GM19099 (cell line): ENCODE results near the gene ST6GAL1.
A peak's percentile ranks its signal among the peaks of the same experiment; 100 is the strongest.

Source experiments
- POLR2A ChIP-seq: IDR thresholded peaks from 3 replicates; pipeline ENCODE4 v1.6.1; 2011; ENCODE audit warnings: low read depth; ENCODE audit not compliant: insufficient read length; ENCODE audit errors: extremely low read depth

Gene ST6GAL1, protein sequence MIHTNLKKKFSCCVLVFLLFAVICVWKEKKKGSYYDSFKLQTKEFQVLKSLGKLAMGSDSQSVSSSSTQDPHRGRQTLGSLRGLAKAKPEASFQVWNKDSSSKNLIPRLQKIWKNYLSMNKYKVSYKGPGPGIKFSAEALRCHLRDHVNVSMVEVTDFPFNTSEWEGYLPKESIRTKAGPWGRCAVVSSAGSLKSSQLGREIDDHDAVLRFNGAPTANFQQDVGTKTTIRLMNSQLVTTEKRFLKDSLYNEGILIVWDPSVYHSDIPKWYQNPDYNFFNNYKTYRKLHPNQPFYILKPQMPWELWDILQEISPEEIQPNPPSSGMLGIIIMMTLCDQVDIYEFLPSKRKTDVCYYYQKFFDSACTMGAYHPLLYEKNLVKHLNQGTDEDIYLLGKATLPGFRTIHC

DNA sequence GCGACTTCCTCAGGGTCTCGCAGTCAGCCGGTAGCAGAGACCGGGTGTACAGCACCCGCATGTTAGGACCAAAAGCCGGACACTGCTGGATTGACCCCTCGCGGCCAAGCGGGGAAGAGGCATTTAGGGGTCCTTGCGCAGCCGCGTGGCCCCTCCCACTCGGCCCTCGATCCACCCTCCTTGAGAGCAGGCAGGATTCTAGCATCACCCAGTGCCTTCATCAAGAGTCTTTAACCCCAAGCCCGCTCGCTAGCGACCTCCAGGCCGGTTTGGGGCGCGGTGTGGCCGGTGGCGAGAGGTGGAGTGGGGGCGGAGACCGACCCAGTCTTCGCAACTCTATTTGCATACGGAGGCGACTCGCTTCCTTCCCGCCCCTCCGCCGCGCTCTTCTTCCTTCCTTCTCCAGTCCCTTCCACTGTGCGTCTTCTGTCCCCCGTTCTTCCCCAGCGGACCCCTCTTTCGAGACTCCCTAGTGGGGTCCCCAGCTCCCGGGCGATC lies at the start of gene ST6GAL1:
TSS of gene ST6GAL1 (plus strand) at position 384 of the 498 bp plus-strand sequence. CDS start 112,178 bp downstream, outside the sequence.
- peak; percentile 56 for TF ChIP-seq POLR2A

DNA sequence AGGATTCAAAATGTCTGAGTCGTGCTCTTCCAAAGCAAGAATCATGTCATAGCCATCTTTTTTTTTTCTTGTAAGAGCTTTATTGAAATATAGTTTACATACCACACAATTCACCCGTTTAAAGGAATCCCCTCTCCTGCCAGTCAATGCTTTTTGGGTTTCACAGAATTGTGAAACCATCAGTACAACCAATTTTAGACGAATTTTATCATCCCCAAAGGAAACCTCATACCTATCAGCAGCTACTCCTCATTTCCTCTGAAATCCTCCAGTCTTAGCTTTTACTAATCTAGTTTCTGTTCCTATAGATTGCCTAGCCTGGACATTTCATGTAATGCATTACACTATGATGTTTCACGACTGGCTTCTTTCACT lies 48.2 kb upstream of the ST6GAL1 start:
- no peak for TF ChIP-seq POLR2A

DNA sequence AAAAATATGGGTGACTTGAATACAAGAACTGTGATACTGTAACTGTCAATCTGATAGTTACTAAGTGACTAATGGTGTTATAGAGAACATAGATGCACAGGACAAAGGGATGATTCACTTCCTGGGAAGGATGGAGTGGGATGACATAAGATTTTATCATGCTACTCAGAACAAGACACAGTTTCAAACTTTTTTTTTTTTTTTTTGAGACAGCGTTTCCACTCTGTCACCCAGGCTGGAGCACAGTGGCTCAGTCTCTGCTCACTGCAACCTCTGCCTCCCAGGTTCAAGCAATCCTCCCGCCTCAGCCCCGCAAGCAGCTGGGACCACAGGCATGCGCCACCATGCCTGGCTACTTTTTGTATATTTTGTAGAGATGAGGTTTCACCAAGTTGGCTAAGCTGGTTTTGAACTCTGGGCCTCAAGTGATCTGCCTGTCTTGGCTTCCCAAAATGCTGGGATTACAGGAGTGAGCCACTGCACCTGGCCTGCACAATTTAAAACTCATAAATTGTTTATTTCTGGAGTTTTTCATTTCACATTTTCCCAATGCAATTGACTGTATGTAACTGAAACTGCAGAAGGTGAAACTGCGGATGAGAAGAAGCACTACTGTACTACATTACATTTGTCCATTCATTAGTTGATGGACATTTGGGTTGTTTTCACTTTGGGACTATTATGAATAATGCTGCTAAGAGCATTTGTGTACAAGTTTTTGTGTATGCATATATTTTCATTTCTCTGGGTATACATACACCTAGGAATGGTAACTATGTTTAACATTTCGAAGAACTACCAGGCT lies 47.2 kb upstream of the ST6GAL1 start:
- TF ChIP-seq POLR2A: no peak

DNA sequence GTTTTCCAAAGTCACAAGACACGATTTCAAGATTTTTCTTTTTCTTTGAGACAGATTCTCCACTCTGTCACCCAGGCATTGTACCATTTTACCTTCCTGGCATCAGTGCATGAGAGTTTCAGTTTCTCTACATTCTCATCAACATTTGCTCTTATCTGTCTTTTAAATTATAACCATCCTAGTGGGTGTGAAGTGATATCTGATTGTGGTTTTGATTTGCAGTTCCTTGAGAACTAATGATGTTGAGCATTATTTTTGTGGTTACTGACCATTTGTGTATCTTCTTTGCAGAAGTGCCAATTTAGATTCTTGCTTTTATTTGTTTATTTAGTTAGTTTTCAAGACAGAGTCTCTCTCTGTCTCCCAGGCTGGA lies 46.7 kb upstream of the ST6GAL1 start:
- no peak for TF ChIP-seq POLR2A

DNA sequence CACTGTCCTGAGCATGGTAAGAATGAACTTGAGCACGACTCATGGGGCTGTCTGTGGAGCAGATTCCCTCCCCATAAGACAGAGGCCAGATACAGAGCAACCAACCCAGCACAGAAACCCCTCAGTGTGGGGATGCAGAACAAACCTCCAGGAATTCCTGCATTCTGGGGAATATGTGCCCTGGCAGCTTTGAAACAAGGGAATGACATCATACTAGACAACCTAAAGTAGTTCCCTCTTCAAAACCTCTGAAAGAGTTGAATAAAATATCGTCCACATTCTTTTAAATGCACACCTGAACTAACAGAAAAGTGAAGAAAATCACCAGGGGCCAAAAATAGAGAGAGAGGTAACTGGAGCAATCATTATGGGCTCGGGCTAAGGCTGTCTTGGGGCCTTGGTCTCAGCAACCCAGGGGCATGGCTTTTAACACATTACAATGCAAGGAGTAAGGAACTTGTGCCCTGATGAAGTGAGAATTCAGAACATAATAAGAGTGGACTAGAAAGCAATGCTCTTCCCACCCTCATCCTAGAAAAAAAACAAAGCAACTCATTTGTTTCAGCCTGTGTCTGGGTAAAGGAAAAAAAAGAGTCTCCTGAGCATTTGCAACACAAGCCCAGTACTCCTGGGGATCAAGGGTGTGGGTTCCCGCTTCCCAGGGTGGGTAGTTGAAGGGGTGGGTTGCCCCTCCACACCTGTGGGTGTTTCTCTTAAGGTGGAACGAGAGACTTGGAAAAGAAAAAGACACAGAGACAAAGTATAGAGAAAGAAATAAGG lies 43.9 kb upstream of the ST6GAL1 start:
- no peak for TF ChIP-seq POLR2A

DNA sequence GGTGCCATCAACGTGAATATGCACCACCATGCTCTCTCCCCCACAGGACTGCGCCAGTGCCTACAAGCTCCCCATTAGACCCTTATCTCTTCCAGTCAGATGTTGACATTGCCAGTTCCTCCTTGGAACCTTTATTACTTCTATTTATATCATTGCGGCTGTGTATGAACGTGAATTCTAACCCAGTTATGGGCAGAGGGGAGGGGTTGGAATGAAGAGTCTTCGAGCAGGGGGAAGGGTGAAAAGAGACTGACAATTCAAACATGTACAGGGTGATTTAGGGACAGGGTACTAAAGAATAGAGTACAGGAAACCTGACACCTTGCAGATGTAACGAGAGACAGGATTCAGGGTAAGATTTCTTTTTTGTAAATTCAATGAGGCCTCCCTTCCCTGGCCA lies 41.8 kb upstream of the ST6GAL1 start:
- no peak for TF ChIP-seq POLR2A

DNA sequence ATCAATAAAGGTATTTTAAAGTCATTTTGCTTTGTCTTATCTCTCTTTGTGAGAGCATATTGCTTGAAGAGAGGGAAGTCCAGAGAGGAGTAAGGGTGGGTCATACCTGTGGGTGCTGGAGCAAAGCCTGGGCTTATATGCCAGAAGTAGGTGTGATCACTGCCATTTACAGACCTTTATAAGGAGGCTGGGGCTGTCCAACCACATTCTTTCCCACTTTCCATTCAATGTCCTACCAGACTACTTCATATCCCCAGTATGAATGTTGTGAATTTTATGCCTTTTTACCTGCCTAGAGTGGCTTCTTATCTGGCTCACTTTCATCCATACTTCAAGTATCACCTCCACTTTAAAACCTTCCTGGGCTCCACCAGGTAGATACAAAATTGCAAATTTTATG lies 39.4 kb upstream of the ST6GAL1 start:
- TF ChIP-seq POLR2A: no peak

DNA sequence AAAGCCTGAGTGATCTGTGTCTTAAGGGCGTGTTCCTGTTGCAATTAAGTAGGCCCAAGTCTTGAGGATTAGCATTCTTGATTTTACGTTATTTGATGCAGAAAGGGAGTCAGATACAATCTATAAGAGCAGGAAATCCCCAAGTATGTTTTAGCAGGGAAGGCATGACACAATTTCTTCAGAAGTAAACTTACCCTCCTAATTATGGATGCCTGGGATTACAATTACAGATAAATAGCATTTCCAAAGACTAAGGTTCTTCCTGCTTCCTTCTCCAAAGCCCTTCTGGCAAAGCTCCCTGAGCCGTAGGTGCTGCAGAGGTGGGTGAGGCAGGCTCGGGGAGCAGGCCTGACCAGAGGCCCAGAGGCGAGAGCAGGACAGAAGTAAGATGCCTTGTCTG lies 34.9 kb upstream of the ST6GAL1 start:
- no peak for TF ChIP-seq POLR2A

DNA sequence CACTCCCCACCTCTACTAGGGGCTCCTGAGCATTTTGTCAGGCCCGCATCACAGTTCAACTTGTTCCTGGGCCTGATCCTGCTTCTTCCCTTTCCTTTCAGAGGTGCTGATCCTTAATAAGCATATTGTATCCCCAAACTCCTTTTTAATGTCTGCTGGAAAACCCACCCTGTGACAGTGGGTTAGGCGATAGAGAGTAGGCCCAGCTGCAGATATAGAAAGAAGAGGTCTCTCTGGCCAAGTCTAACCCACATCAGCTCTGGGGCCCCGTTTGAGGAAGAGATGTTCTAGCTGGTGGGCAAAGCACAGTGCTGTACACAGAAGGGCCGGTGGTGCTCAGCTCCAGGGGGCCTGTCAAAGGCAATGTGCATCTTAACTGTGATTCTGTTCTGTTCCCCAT lies 34.3 kb upstream of the ST6GAL1 start:
- no peak for TF ChIP-seq POLR2A

DNA sequence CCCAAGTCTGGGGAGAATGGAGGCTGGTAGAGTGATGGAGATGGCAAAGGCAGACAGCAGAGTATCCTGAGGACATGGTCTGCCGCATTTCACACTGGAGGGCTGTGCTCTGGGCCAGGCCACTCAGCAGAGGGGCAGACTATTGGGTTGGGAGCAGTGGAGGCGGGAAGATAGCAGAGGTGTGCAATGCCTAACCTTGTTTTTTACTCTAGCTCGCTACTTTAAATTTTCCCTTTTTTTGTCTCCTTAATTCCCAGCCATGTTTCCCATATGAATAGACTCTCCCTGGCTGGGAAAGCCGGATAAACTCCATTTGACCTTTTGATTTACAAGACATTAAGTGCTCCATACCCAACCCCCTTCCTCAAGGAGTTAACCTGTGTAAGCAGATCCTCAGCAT lies 33.5 kb upstream of the ST6GAL1 start:
- TF ChIP-seq POLR2A: no peak

DNA sequence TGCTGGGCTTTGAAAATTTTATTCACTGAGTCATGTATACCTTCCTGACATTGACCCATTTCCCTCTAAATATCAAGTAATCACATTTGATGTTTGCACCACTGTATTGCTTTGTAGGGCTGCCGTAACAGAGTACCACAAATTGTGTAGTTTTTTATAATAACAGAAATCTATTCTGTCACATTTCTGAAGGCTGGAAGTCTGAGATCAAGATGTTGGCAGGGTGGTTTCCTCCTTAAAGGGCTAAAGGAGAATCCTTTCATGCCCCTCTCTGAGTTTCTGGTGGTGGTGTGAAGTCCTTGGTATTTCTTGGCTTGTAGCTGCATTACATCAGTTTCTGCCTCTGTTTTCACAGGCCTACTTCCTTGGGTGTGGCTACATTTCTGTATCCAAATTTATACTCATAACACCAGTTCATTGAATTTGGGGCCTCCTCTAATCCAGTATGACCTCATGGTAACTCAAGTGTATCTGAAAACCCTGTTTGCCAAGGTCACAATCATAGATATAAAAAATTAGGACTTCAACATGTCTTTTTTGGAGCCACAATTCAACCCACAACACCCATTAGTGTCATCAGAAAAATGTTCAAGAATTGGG lies 29.1 kb upstream of the ST6GAL1 start:
- TF ChIP-seq POLR2A: no peak

DNA sequence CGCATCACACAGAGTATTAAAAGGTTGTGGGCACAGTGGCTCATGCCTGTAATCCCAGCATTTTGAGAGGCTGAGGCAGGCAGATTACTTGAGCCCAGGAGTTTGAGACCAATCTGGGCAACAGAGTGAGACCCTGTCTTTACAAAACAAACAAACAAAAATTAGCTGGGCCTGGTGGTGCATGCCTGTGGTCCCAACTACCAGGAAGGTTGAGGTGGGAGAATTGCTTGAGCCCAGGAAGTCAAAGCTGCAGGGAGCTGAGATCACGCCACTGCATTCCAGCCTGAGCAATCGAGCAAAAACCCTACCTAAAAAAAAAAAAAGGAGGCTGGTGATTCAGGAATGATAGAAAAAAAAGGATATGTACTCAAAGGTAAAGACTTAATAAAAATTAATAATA lies 28.2 kb upstream of the ST6GAL1 start:
- no peak for TF ChIP-seq POLR2A

DNA sequence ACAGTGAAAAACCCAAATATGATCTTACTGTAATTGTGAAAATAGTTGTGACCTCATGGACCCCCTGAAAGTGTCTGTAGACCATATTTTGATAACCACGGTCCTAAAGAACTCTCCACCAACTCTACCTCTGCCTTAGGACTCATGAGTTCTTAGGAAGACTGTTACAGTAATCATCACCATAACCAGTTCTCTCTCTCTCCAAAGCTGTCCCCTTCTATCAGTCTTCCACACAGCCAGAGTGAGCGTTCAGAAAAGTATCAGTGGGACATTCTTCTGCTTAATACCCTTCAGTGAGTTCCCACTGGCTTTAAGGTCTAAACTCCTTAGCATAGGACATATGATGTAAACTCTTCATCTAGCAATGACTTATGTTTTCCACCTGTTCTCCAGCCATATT lies 27.6 kb upstream of the ST6GAL1 start:
- TF ChIP-seq POLR2A: no peak

DNA sequence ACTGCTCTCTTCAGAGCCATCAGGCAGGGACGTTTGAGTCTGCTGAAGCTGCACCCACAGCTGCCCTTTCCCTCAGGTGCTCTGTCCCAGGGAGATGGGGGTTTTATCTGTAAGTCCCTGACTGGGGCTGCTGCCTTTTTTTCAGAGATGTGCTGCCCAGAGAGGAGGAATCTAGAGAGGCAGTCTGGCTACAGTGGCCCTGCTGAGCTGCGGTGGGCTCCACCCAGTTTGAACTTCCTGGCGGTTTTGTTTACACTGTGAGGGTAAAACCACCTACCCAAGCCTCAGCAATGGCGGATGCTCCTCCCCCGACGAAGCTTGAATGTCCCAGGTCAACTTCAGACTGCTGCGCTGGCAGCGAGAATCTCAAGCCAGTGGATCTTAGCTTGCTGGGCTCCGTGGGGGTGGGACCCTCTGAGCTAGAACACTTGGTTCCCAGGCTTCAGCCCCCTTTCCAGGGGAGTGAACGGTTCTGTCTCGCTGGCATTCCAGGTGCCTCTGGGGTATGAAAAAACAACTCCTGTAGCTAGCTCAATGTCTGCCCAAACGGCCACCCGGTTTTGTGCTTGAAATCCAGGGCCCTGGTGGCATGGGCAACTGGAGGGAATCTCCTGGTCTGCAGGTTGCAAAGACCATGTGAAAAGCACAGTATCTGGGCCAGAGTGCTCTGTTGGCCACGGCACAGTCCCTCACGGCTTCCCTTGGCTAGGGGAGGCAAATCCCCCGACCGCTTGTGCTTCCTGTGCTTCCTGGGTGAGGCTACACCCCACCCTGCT lies 21.1 kb upstream of the ST6GAL1 start:
- no peak for TF ChIP-seq POLR2A
